H4 (cell line): Measurements from ENCODE around the gene NUB1. TPM values are rescaled to one million over a fixed set of nuclear protein-coding genes. Genes with fewer than 3 reads are reported as not detected.
"Not testable (repeated sequence)": the region's sequence is repeated elsewhere in the genome, so short reads cannot be mapped to it uniquely, and the experiment has no call there.

Experiments
- DNase-seq: peaks from one replicate; pipeline ENCODE4 v3.0.0-alpha.2; 2015; ENCODE audit warnings: low spot score
- total RNA-seq: library from RNA; depleted of rRNA; stranded (reverse); fragments of >200 nt; shearing (Covaris generic); gene quantifications from 2 replicates; pipeline ENCODE4 v1.2.3, GENCODE V29; 2014; rRNA removed

NUB1 gene, protein sequence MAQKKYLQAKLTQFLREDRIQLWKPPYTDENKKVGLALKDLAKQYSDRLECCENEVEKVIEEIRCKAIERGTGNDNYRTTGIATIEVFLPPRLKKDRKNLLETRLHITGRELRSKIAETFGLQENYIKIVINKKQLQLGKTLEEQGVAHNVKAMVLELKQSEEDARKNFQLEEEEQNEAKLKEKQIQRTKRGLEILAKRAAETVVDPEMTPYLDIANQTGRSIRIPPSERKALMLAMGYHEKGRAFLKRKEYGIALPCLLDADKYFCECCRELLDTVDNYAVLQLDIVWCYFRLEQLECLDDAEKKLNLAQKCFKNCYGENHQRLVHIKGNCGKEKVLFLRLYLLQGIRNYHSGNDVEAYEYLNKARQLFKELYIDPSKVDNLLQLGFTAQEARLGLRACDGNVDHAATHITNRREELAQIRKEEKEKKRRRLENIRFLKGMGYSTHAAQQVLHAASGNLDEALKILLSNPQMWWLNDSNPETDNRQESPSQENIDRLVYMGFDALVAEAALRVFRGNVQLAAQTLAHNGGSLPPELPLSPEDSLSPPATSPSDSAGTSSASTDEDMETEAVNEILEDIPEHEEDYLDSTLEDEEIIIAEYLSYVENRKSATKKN
- total RNA-seq: 63.0 and 70.1 TPM in 2 replicates

- DNase-seq: peak; percentile 69
Measured at GRCh38 chr7:151341357-151342101, at the start of gene NUB1. Gene NUB1, plus strand, starts transcription at chr7:151341812. Its CDS starts 3,538 bp downstream, at chr7:151345350.

- no peak for DNase-seq
Measured at GRCh38 chr7:151292850-151293249, 48.8 kb upstream of the NUB1 start.

DNA sequence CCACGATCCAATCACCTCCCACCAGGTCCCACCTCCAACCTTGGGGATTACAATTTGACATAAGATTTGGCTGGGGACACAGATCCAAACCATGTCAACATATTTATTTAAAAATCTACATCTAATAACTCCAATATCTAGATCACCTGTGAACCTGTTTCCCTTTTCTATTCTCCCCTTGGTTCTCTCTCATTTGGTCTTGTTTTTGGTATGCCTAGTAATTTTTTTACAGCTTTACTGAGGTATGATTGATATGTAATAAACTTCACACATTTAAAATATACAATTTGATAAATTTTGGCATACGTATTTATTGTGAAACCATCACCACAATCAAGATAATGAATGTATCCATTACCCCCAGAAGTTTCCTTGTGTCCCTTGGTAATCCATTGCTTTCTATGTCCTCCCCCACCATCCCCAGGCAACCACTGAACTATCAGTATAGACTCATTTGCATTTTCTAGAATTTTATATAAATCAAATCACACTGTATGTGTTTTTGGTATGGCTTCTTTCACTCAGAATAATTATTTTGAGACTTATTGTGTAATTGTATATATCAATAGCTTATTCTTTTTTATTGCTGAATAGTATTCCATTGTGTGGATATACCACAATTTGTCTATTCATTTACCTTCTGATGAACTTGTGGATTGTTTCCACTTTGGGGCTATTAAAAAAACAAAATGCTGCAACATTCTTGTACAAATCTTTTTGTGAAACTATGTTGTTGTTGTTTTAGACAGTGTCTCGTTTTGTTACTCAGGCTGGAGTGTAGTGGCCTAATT, 45.2 kb upstream of the NUB1 start:
- no peak for DNase-seq

DNA sequence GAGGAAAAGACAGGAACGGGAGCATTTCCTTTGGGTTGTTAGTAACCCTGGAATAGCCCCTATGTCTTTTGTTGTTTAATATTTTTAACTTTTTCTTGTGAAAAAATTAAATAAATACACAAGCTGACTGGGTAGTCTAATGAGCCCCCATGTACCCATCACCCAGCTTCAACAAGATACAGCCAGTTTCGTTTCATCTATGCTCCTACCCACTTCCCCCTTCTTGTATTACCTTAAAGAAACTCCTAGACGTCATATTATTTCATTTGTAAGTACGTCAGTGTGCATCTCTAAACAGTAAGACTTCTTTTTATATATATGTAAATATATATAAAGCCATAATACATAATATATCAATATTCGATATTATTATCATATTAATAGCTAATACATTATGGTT, 42.8 kb upstream of the NUB1 start:
- no peak for DNase-seq

GRCh38 chr7:151299530-151299929, 42.1 kb upstream of the NUB1 start:
- no peak for DNase-seq

DNA sequence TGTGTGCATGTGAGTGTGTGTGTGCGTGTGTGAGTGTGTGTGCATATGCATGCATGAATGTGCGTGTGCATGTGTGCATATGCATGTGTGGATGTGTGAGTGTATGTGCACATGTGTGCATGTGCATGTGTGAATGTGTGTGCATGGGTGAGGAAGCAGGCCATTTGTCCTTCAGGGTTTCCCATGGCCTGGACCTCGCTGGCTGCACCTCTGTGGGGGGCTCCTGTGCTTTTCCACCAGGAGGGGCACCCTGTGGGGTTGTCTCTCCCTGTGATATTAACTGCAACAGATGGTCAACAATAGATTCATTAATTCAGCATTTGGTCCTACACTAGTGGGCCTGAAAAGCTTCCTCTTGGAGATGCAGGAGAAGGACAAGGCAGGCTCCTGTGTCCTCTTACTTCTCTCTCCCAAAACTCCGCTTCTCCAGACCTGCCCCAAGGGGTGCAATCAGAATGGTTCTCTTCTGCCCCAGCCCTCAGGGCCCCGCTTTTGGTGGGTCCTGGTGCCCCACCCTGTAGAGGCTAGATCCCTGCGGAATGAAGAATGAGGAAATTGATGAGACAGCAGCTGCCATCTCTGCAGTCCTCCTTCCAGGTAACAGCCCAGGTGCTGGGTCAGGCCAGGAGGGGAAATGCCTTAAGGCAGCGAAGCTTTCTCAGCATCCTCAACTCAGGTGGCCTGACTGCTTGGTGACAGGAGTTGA, 41.5 kb upstream of the NUB1 start:
- no peak for DNase-seq

GRCh38 chr7:151301471-151302462, 39.8 kb upstream of the NUB1 start:
- DNase-seq: no peak

DNA sequence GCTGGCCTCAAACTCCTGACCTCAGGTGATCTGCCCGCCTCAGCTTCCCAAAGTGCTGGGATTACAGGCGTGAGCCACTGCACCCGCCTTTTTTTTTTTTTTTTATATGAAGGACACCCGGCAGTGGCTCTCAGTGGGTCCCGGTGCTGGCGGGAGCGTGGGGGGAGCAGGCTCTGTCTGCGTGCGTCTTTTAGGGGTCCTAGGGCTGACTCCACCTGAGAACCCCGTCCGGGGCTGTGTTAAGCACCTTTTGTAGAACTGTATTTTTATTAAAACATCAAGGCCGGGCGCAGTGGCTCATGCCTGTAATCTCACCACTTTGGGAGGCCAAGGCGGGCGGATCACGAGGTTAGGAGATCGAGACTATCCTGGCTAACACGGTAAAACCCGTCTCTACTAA, 37.4 kb upstream of the NUB1 start:
- DNase-seq: not testable (repeated sequence)

- no peak for DNase-seq
Measured at GRCh38 chr7:151304856-151305255, 36.8 kb upstream of the NUB1 start.

- no peak for DNase-seq
Measured at GRCh38 chr7:151306374-151306773, 35.2 kb upstream of the NUB1 start.

DNA sequence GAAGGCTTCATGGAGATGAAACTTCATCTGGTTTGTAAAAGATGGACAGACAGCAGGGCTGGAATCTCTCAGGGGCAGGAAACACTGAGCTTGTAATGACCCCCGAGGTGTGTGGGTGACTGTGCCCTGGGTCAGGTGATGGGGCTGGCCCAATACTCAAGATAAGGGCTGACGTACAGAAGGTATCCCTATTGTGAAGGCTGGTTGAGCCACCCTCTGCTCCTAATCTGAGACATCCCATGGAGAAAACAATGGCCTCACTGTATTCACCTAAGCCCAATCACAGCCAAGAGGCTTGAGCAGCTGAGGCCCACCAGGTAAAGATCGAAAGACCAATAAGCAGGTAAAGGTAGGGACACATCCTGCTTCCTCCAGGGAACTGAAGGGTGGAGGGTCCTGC, 34.8 kb upstream of the NUB1 start:
- no peak for DNase-seq

- DNase-seq: no peak
Measured at GRCh38 chr7:151307536-151307935, 34.1 kb upstream of the NUB1 start.

DNA sequence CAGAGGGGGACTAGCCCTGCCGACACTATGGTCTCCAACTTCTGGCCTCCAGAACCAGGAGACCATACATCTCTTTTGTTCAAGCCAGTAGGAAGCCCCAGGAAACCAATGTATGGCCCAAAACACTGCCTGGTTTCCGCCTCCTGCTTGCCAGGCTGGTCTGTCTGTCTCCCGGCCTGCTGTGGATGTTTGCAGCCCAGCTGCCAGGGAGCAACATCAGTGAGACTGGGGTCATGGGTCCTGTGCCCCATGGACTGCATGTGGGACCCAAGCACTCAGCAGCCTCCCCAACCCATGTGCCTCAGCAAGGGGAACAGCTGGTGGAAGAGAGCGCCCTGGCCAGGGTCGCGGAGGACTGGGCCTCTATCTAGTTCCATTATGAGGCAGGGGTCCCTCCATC, 33.4 kb upstream of the NUB1 start:
- no peak for DNase-seq

DNA sequence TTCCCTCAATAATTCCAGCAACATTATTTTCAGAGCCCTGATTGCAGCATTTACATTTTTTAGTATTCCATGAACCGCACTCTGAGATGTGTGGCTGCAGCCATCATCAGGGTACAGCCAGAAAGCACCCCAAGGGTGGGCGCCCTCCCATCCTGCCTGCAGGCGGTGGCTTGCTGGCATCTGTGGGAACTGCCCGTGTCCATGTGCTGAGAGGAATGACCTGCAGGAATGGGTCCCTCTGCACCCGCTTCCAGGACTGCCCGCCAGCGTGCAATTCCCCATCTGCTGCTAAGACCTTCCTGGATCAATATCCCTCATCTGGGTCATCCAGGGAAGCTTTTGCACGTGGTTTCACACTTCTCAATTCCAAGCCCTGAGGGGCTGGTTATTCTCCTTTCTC, 32.8 kb upstream of the NUB1 start:
- DNase-seq: no peak

- DNase-seq: no peak
Measured at GRCh38 chr7:151309311-151309710, 32.3 kb upstream of the NUB1 start.

GRCh38 chr7:151310578-151310977, 31.0 kb upstream of the NUB1 start:
- DNase-seq: no peak

DNA sequence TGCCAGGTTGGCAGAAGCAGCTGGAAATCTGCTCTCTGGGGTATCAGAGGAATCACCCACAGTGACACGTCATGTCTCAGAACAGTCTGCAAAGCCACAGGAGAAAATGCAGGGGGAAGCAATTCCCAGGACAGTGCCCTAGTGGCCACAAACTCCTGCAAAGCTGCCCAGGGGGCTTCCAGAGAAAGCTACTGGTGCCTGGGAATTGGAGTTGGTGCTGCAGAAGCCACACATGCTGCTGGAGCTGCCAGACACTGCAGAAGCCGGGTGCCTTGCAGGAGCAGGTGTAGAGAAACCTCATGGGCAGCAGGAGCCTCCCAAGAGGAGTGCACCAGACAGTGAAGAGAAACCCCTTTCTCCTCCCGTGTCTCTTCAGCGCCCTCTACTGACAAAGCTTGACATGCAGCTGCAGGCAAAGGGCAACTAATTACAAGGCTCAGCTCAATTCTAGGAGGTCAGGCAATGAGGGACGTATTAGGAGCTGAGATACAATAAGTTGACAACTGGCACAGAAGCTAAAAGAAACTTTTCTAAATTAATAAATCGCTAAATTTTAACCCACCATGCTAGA, 30.2 kb upstream of the NUB1 start:
- no peak for DNase-seq

GRCh38 chr7:151312356-151312755, 29.3 kb upstream of the NUB1 start:
- no peak for DNase-seq
